ENCODE results near the gene PGAP3.

Gene PGAP3

DNA sequence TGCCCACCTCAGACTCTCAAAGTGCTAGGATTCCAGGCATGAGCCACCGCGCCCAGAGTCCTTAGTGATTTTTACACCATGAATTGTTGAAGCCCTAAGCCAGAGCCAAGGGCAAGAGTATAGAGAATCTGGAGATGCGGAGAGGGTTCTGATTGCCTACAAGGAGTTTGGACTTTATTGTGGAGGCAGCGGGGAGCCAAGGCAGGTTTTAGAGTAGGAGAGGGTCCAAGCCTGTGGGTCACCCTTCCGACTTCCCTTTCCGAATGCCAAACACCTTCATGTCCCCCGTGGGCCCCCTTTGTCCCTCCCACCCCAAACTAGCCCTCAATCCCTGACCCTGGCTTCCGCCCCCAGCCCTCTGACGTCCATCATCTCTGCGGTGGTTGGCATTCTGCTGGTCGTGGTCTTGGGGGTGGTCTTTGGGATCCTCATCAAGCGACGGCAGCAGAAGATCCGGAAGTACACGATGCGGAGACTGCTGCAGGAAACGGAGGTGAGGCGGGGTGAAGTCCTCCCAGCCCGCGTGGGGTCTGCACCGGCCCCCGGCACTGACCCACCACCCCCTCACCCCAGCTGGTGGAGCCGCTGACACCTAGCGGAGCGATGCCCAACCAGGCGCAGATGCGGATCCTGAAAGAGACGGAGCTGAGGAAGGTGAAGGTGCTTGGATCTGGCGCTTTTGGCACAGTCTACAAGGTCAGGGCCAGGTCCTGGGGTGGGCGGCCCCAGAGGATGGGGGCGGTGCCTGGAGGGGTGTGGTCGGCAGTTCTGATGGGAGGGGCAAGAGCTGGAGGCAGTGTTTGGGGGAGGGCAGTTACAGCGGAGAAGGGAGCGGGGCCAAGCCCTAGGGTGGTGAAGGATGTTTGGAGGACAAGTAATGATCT, 35.4 kb upstream of the PGAP3 start (continued):
- TF ChIP-seq FEZF1 (tag by site-specific recombination; IDR thresholded peaks at IDR 0.05) (no peak), ZFP37 (tag by site-specific recombination; IDR thresholded peaks at IDR 0.05) (no peak), ZNF48 (tag by site-specific recombination; IDR thresholded peaks at IDR 0.05) (no peak), ZSCAN23 (tag by site-specific recombination; IDR thresholded peaks at IDR 0.05) (no peak), GLI2 (tag by site-specific recombination; IDR thresholded peaks at IDR 0.05; ENCODE audit: borderline replicate concordance, low read depth) (no peak), ZNF473 (tag by site-specific recombination; IDR thresholded peaks at IDR 0.05) (no peak), ZNF701 (tag by site-specific recombination; IDR thresholded peaks at IDR 0.05) (no peak), ZNF529 (tag by site-specific recombination; IDR thresholded peaks at IDR 0.05; ENCODE audit: insufficient replicate concordance) (no peak)

- CTCF ChIA-PET, result interaction anchor here (0.7 to 1.2 kb wide), 2 partner anchors 69 to 100 kb away, joined by 3 to 5 read pairs; no protein-coding TSS in a partner anchor
- peaks cover 14 to 66% of the 10 kb centered on the region in 2 experiments; a peak in 2 of 3 replicates for H3K36me3 ChIP-seq (ENCODE audit: control insufficient read depth in 2 of 2, insufficient read depth in 1 of 2, low read length in 2 of 2)
- H3K9me3 ChIP-seq (ENCODE audit: control insufficient read depth, insufficient read depth, low read depth, low read length), result no peaks in the 10 kb centered on the region
- H3K4me3 ChIP-seq (ENCODE audit: low read depth, low read length), result no peak overlapping the region
- POLR2A ChIA-PET, result interaction anchor here (0.7 to 1.4 kb wide), 2 partner anchors 8 to 34 kb away, joined by 3 read pairs; partner anchors contain the start of genes MIEN1 and PGAP3
- H3K27ac ChIP-seq (ENCODE audit: extremely low read depth, low read depth, low read length), result no peak overlapping the region
- no peaks in the 10 kb centered on the region for H3K4me1 ChIP-seq (ENCODE audit: control insufficient read depth, insufficient read depth, low read length)
- TF ChIP-seq GLIS2 (tag by site-specific recombination; IDR thresholded peaks at IDR 0.05) (no peak), PBX3 (CRISPR knock-in tag; IDR thresholded peaks at IDR 0.05) (no peak), KLF10 (tag by site-specific recombination; IDR thresholded peaks at IDR 0.05) (no peak), ZNF121 (tag by site-specific recombination; IDR thresholded peaks at IDR 0.05) (peak; percentile 99)
Observed at GRCh38 chr17:39722104-39722503, 34.2 kb upstream of the PGAP3 start.

GRCh38 chr17:39719563-39720355, 31.9 kb upstream of the PGAP3 start:
- Histone ChIP-seq H3K9me3 (ENCODE audit: control insufficient read depth, insufficient read depth, low read depth, low read length) (no peaks in the 10 kb centered on the region), H3K4me3 (ENCODE audit: low read depth, low read length) (no peak overlapping the region), H3K27ac (ENCODE audit: extremely low read depth, low read depth, low read length) (no peak overlapping the region), H3K4me1 (ENCODE audit: control insufficient read depth, insufficient read depth, low read length) (no peaks in the 10 kb centered on the region), H3K36me3 (ENCODE audit: control insufficient read depth in 2 of 2, insufficient read depth in 1 of 2, low read length in 2 of 2) (peaks cover 10 to 66% of the 10 kb centered on the region in 2 experiments; a peak in 2 of 3 replicates)
- ChIA-PET POLR2A (interaction anchor here (2.8 kb wide), 1 partner anchor 10 kb away, joined by 10 read pairs; the partner anchor contains the start of gene MIEN1), CTCF (interaction anchor here (0.6 to 2.2 kb wide), 7 partner anchors 10 to 108 kb away, joined by 3 to 8 read pairs (median 5); partner anchors contain the start of gene PNMT)
- TF ChIP-seq ZFHX2 (tag by site-specific recombination; conservative IDR thresholded peaks at IDR 0.05), result peak; percentile 79
- TF ChIP-seq GLIS1 (tag by site-specific recombination; IDR thresholded peaks at IDR 0.05), result no peak
- TF ChIP-seq, protein P1, sequence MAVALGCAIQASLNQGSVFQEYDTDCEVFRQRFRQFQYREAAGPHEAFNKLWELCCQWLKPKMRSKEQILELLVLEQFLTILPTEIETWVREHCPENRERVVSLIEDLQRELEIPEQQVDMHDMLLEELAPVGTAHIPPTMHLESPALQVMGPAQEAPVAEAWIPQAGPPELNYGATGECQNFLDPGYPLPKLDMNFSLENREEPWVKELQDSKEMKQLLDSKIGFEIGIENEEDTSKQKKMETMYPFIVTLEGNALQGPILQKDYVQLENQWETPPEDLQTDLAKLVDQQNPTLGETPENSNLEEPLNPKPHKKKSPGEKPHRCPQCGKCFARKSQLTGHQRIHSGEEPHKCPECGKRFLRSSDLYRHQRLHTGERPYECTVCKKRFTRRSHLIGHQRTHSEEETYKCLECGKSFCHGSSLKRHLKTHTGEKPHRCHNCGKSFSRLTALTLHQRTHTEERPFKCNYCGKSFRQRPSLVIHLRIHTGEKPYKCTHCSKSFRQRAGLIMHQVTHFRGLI (tag by site-specific recombination; IDR thresholded peaks at IDR 0.05), result peak; percentile 95
- no peak for TF ChIP-seq ZNF24 (tag by site-specific recombination; IDR thresholded peaks at IDR 0.05)
- peak; percentile 77 for TF ChIP-seq EGR2 (tag by site-specific recombination; IDR thresholded peaks at IDR 0.05; ENCODE audit: low read depth)
- peak; percentile 71 for TF ChIP-seq KLF1 (tag by site-specific recombination; IDR thresholded peaks at IDR 0.05)
- TF ChIP-seq SALL2 (tag by site-specific recombination; IDR thresholded peaks at IDR 0.05; ENCODE audit: borderline replicate concordance), result no peak
- TF ChIP-seq ZNF274 (IDR thresholded peaks at IDR 0.05; ENCODE audit: low read length), result no peak
- no peak for TF ChIP-seq ZNF274 (tag by site-specific recombination; IDR thresholded peaks at IDR 0.05; ENCODE audit: borderline replicate concordance)
- no peak for TF ChIP-seq ZNF138 (tag by site-specific recombination; IDR thresholded peaks at IDR 0.05; ENCODE audit: borderline replicate concordance)
- no peak for TF ChIP-seq REPIN1 (tag by site-specific recombination; IDR thresholded peaks at IDR 0.05; ENCODE audit: low read depth)

Measured in HEK293 (cell line).